ENCODE results near the gene TPPP3. TPM values are rescaled to one million over a fixed set of nuclear protein-coding genes. Genes with fewer than 3 reads are reported as not detected.

Gene TPPP3
- total RNA-seq, 2 donors from 2014 or later: 0.64 to 0.73 TPM

GRCh38 chr16:67403976-67404555 lies 10.8 kb upstream of the TPPP3 start:
- 93 to 98% methylated on average over 5 to 12 of the region's 12 CpGs for WGBS, 2 experiments (ENCODE audit: insufficient coverage in 1 of 2, insufficient read length in 1 of 2)
- Histone ChIP-seq H3K4me3 (ENCODE audit: low read length) (no peak overlapping the region), H3K4me1 (ENCODE audit: control insufficient read depth, insufficient read depth, low read length) (peaks cover 8% of the 10 kb centered on the region), H3K27me3 (ENCODE audit: control insufficient read depth, insufficient read depth, low read length, poor library complexity, severe bottlenecking) (no peaks in the 10 kb centered on the region), H3K9ac (ENCODE audit: extremely low read depth, low read length, poor library complexity, severe bottlenecking) (no peak overlapping the region), H3K36me3 (ENCODE audit: control insufficient read depth, insufficient read depth, low read length) (no peaks in the 10 kb centered on the region), H3K27ac (ENCODE audit: low read depth, low read length) (no peak overlapping the region), H3K9me3 (ENCODE audit: control insufficient read depth, low read length) (no peaks in the 10 kb centered on the region)
- no peaks in the 10 kb centered on the region for H3K9me3 Mint-ChIP-seq
- peaks cover 19% of the 10 kb centered on the region for H3K4me1 Mint-ChIP-seq
- H3K36me3 Mint-ChIP-seq (ENCODE audit: low read depth): no peaks in the 10 kb centered on the region
- TF ChIP-seq, protein P1, sequence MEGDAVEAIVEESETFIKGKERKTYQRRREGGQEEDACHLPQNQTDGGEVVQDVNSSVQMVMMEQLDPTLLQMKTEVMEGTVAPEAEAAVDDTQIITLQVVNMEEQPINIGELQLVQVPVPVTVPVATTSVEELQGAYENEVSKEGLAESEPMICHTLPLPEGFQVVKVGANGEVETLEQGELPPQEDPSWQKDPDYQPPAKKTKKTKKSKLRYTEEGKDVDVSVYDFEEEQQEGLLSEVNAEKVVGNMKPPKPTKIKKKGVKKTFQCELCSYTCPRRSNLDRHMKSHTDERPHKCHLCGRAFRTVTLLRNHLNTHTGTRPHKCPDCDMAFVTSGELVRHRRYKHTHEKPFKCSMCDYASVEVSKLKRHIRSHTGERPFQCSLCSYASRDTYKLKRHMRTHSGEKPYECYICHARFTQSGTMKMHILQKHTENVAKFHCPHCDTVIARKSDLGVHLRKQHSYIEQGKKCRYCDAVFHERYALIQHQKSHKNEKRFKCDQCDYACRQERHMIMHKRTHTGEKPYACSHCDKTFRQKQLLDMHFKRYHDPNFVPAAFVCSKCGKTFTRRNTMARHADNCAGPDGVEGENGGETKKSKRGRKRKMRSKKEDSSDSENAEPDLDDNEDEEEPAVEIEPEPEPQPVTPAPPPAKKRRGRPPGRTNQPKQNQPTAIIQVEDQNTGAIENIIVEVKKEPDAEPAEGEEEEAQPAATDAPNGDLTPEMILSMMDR (conservative IDR thresholded peaks at IDR 0.05): no peak
- H3K4me3 Mint-ChIP-seq: no peak overlapping the region
- H3K27ac Mint-ChIP-seq: no peak overlapping the region
- H3K27me3 Mint-ChIP-seq (ENCODE audit: insufficient read depth): peaks cover 17% of the 10 kb centered on the region
- no peak for DNase-seq

- Histone ChIP-seq H3K4me1 (ENCODE audit: control insufficient read depth, insufficient read depth, low read length) (peaks cover 8% of the 10 kb centered on the region), H3K27me3 (ENCODE audit: control insufficient read depth, insufficient read depth, low read length, poor library complexity, severe bottlenecking) (peaks cover 1% of the 10 kb centered on the region), H3K9ac (ENCODE audit: extremely low read depth, low read length, poor library complexity, severe bottlenecking) (no peak overlapping the region), H3K9me3 (ENCODE audit: control insufficient read depth, low read length) (no peaks in the 10 kb centered on the region), H3K27ac (ENCODE audit: low read depth, low read length) (no peak overlapping the region), H3K36me3 (ENCODE audit: control insufficient read depth, insufficient read depth, low read length) (no peaks in the 10 kb centered on the region), H3K4me3 (ENCODE audit: low read length) (no peak overlapping the region)
- no peak for DNase-seq
- Mint-ChIP-seq H3K27me3 (ENCODE audit: insufficient read depth) (peaks cover 36% of the 10 kb centered on the region), H3K4me3 (no peak overlapping the region), H3K36me3 (ENCODE audit: low read depth) (no peaks in the 10 kb centered on the region), H3K9me3 (no peaks in the 10 kb centered on the region), H3K4me1 (peaks cover 3% of the 10 kb centered on the region), H3K27ac (no peak overlapping the region)
- TF ChIP-seq, protein P1 (conservative IDR thresholded peaks at IDR 0.05): no peak
- 93% methylated on average over 10 to 14 of the region's 14 CpGs for WGBS, 2 experiments (ENCODE audit: insufficient coverage in 1 of 2, insufficient read length in 1 of 2)
These were observed 7.6 kb upstream of the TPPP3 start for GRCh38 chr16:67400901-67401300.

- no peaks in the 10 kb centered on the region for H3K9me3 Mint-ChIP-seq
These were observed 6.7 kb upstream of the TPPP3 start for GRCh38 chr16:67399749-67400704.

More at GRCh38 chr16:67399749-67400704, 6.7 kb upstream of the TPPP3 start:
- Histone ChIP-seq H3K9ac (ENCODE audit: extremely low read depth, low read length, poor library complexity, severe bottlenecking) (no peak overlapping the region), H3K27me3 (ENCODE audit: control insufficient read depth, insufficient read depth, low read length, poor library complexity, severe bottlenecking) (peaks cover 10% of the 10 kb centered on the region), H3K27ac (ENCODE audit: low read depth, low read length) (no peak overlapping the region), H3K4me1 (ENCODE audit: control insufficient read depth, insufficient read depth, low read length) (peaks cover 8% of the 10 kb centered on the region), H3K4me3 (ENCODE audit: low read length) (no peak overlapping the region), H3K36me3 (ENCODE audit: control insufficient read depth, insufficient read depth, low read length) (no peaks in the 10 kb centered on the region), H3K9me3 (ENCODE audit: control insufficient read depth, low read length) (no peaks in the 10 kb centered on the region)
- H3K27ac Mint-ChIP-seq: no peak overlapping the region
- WGBS, 2 experiments (ENCODE audit: insufficient coverage in 1 of 2, insufficient read length in 1 of 2): 85 to 86% methylated on average over 9 to 19 of the region's 19 CpGs
- TF ChIP-seq, protein P1 (conservative IDR thresholded peaks at IDR 0.05): peak; percentile 63
- peaks cover 45% of the 10 kb centered on the region for H3K27me3 Mint-ChIP-seq (ENCODE audit: insufficient read depth)
- H3K36me3 Mint-ChIP-seq (ENCODE audit: low read depth): no peaks in the 10 kb centered on the region
- no peak for DNase-seq
- H3K4me1 Mint-ChIP-seq: peaks cover 3% of the 10 kb centered on the region
- no peak overlapping the region for H3K4me3 Mint-ChIP-seq

Measured in endodermal cell (in vitro differentiated cells).